Stomach (tissue), 9 donors: ENCODE measurements around the gene ALDH18A1. TPM values are rescaled to one million over a fixed set of nuclear protein-coding genes. Genes with fewer than 3 reads are reported as not detected.

ENCODE experiments used
- DNase-seq, 2 donors: peaks; one replicate each; pipeline versions ENCODE4 v3.0.0 to v3.0.0-alpha.2; 2013 to 2019
- H3K27ac ChIP-seq, 5 donors: fragments of 200-600 bp in 4 of 5; sonication (generic) in 4 of 5; one replicate each; pipeline ENCODE4 v1.5.1; 2013 to 2019; ENCODE audit warnings: mild to moderate bottlenecking in 1 of 5, moderate library complexity in 1 of 5
- H3K27me3 ChIP-seq, 3 donors: fragments of 200-600 bp; sonication (generic); one replicate each; pipeline ENCODE4 v1.5.1; 2017 to 2019; ENCODE audit warnings: mixed run types in 1 of 3
- H3K36me3 ChIP-seq, 4 donors: fragments of 200-600 bp; sonication (generic); 1 replicate in 3 of 4; 2 replicates in 1 of 4; pipeline ENCODE4 v1.5.1; 2016 to 2019
- H3K4me1 ChIP-seq, 4 donors: fragments of 200-600 bp; sonication (generic); one replicate each; pipeline ENCODE4 v1.5.1; 2016 to 2019
- H3K4me3 ChIP-seq, 4 donors: fragments of 200-600 bp; sonication (generic) in 3 of 4; one replicate each; pipeline ENCODE4 v1.5.1; 2016 to 2019; ENCODE audit warnings: mild to moderate bottlenecking in 1 of 4
- H3K9me3 ChIP-seq, 4 donors: fragments of 200-600 bp; sonication (generic); one replicate each; pipeline ENCODE4 v1.5.1; 2016 to 2019
- EP300 ChIP-seq: sonication (generic); formaldehyde crosslinking; IDR thresholded peaks from one replicate; pipeline ENCODE4 v1.6.1; 2017; ENCODE audit warnings: antibody characterized with exemption
- POLR2A ChIP-seq, 4 donors: fragments of 450-650 bp; IDR thresholded peaks; one replicate each; pipeline ENCODE4 v1.6.1; 2016; ENCODE audit warnings: antibody characterized with exemption in 4 of 4, control low read depth in 2 of 4, mild to moderate bottlenecking in 1 of 4, moderate library complexity in 1 of 4
- POLR2AphosphoS5 ChIP-seq, 3 donors: sonication (generic); formaldehyde crosslinking; IDR thresholded peaks; one replicate each; pipeline ENCODE4 v1.6.1; 2016; ENCODE audit warnings: antibody characterized with exemption in 3 of 3
- WGBS, 5 donors: extraction: QIAGEN DNeasy Blood & Tissue Kit in 3 of 5; methylation state at CpG; one replicate each; pipeline versions ENCODE4 v1.1.5 to v1.1.7; 2013 to 2018; 5-methylcytosine and 5-hydroxymethylcytosine counted together
- intact Hi-C: fragments of 100-400 bp; cut with DNase I; formaldehyde crosslinking; loops from one replicate; pipeline ENCODE4 v1.15.1; 2023; ENCODE audit warnings: low total_unique reads
- polyA plus RNA-seq, 3 donors: library from polyadenylated mRNA; stranded (reverse); fragments of 200-250 nt; gene quantifications; one replicate each; pipeline ENCODE4 v1.2.3, GENCODE V29; 2013
- total RNA-seq, 5 donors: library from RNA; depleted of rRNA; stranded (reverse); fragments of >200 nt; gene quantifications; one replicate each; pipeline versions ENCODE4 v1.1.0 to v1.2.3, GENCODE V29; 2014 to 2016
- TF ChIP-seq, protein P1 (sequence below), 7 experiments: fragments of 450-650 bp in 4 of 7; fragments of 200-600 bp in 3 of 7; sonication (generic) in 3 of 7; IDR thresholded peaks; one replicate each; pipeline ENCODE4 v1.5.1; 2016 to 2019; ENCODE audit warnings: antibody characterized with exemption in 7 of 7, control low read depth in 2 of 7, mild to moderate bottlenecking in 1 of 7
- donor health status: healthy with polysubstance abuse.
- donor health status: Bipolar disorder and iron deficiency.
- donor health status: healthy.

ALDH18A1 gene
- total and polyA plus RNA-seq, 8 donors: 11.3 to 87.6 (median 27.5) TPM

DNA sequence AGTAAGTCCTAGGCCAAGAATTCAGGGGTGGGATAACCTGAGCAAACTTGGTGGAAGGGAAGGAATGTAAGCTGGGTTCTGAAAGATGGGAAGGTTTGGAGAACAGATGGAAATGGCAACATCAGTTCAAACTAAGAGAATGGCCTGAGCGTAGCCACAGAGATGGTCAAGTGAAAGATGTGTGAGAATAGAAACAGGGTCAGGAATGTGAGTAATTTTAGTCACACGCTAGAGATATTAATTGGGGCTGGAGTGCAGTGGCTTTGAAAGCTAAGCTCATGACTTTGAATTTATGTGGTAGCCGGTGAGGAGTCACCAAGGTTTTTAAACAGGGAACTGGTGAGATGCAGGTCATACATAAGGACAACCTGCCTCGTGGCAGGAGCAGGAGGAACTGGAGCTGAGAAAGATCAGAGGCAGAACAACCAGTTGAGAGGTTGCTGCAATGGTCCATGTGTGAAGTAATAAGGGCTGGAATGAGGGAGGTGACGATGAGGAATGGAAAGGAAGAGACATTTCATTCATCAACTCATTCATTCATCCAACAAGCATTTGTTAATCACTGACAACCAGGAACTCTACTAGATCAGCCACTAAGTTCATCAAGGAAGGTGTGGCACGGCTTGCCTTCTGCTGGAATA lies 82.4 kb downstream of the ALDH18A1 start:
- Histone ChIP-seq H3K36me3 (no peaks in the 10 kb centered on the region), H3K27me3 (no peaks in the 10 kb centered on the region), H3K27ac (no peak overlapping the region), H3K4me3 (no peak overlapping the region), H3K9me3 (no peaks in the 10 kb centered on the region), H3K4me1 (peaks cover 0 to 5% (median 0%) of the 10 kb centered on the region in 4 donors)
- TF ChIP-seq, protein P1, sequence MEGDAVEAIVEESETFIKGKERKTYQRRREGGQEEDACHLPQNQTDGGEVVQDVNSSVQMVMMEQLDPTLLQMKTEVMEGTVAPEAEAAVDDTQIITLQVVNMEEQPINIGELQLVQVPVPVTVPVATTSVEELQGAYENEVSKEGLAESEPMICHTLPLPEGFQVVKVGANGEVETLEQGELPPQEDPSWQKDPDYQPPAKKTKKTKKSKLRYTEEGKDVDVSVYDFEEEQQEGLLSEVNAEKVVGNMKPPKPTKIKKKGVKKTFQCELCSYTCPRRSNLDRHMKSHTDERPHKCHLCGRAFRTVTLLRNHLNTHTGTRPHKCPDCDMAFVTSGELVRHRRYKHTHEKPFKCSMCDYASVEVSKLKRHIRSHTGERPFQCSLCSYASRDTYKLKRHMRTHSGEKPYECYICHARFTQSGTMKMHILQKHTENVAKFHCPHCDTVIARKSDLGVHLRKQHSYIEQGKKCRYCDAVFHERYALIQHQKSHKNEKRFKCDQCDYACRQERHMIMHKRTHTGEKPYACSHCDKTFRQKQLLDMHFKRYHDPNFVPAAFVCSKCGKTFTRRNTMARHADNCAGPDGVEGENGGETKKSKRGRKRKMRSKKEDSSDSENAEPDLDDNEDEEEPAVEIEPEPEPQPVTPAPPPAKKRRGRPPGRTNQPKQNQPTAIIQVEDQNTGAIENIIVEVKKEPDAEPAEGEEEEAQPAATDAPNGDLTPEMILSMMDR (IDR thresholded peaks at IDR 0.05): no peak
- TF ChIP-seq EP300 (no peak), POLR2A (IDR thresholded peaks at IDR 0.05) (no peak), POLR2AphosphoS5 (IDR thresholded peaks at IDR 0.05) (no peak)
- 83 to 87% (median 86%) methylated on average over 6 of the region's 6 CpGs for WGBS, 5 donors
- intact Hi-C loops: no loop called here
- DNase-seq: no peak

DNA sequence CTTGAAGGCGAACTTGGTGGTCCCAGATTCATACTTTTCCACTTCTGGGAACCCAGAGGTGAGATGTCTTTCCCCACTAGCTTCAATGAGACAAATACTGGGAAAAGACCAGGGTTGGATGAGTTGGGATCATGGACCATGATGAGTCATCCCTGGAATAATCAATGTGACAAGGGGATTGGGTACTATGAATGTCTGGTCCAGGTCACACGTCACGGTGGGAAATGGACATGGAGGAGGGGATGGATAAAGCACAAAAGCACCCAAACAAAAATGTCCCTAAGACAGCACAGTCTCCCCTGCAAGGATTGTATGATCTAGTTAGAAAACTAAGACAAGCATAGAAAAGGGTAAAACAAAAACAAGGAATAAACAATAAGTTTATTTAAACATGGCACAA lies 83.0 kb downstream of the ALDH18A1 start:
- no peak for DNase-seq
- intact Hi-C loops: no loop called here
- 79 to 94% (median 86%) methylated on average over 3 of the region's 3 CpGs for WGBS, 5 donors

DNA sequence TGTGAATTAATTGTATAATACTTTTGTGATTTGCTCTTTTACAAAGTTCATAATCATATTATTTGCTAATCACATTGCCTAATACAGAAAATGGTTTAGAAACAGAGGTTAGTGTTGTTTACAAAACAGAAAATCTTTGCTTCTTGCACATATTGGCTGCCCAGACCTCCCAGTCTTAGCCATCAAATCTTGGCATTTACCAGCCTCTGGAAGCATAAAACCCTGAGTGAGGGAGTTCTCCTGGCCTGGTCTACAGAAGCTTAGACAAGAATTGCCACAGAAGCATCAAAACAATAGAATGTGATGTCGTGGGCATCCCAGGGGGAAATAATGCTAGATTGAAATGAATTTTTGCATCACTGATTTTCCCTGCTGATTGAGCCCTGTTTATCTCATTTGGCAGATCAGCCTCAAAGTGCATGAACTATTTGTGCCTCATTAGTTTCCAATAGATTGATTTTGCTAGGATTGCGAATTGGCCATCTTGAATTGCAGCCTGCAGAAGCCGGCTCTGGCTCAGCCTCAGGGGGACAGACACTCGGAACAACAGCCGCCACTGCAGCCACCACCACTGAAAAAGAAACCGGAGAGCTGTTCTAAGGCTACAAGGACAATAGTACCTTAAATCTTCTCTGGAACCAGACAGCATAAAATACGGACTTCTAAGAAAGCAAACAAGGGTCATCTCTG lies 84.2 kb downstream of the ALDH18A1 start:
- H3K4me3 ChIP-seq: no peak overlapping the region
- H3K36me3 ChIP-seq: no peaks in the 10 kb centered on the region
- peaks cover 4 to 18% (median 9%) of the 10 kb centered on the region in 4 donors for H3K4me1 ChIP-seq
- 74 to 82% (median 77%) methylated on average over 7 of the region's 7 CpGs for WGBS, 5 donors
- TF ChIP-seq EP300 (no peak), POLR2AphosphoS5 (IDR thresholded peaks at IDR 0.05) (no peak)
- H3K27ac ChIP-seq: no peak overlapping the region
- intact Hi-C loops: no loop called here
- DNase-seq: no peak
- H3K27me3 ChIP-seq: no peaks in the 10 kb centered on the region
- no peaks in the 10 kb centered on the region for H3K9me3 ChIP-seq

More for the DNA sequence above, 83.0 kb downstream of the ALDH18A1 start:
- Histone ChIP-seq H3K27me3 (no peaks in the 10 kb centered on the region), H3K4me3 (no peak overlapping the region), H3K4me1 (peaks cover 0 to 7% (median 2%) of the 10 kb centered on the region in 4 donors), H3K9me3 (no peaks in the 10 kb centered on the region), H3K36me3 (no peaks in the 10 kb centered on the region), H3K27ac (no peak overlapping the region)
- TF ChIP-seq POLR2A (IDR thresholded peaks at IDR 0.05): no peak
- TF ChIP-seq, protein P1 (IDR thresholded peaks at IDR 0.05): no peak
- no peak for TF ChIP-seq EP300
- no peak for TF ChIP-seq POLR2AphosphoS5 (IDR thresholded peaks at IDR 0.05)

DNA sequence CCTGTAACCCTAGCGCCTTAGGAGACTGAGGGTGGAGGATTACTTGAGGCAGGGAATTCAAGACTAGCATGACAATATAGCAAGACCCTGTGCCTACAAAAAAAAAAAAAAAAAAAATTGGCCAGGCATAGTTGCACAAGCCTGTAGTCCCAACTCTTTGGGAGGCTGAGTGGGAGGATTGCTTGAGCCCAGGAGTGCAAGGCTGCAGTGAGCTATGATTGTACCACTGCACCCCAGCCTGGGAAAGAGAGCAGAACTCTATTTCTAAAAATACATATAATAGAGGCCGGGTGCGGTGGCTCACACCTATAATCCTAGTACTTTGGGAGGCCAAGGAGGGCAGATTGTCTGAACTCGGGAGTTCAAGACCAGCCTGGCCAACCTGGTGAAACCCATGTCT lies 85.1 kb downstream of the ALDH18A1 start:
- Histone ChIP-seq H3K4me1 (peaks cover 4 to 18% (median 9%) of the 10 kb centered on the region in 4 donors), H3K9me3 (no peaks in the 10 kb centered on the region), H3K36me3 (no peaks in the 10 kb centered on the region), H3K4me3 (no peak overlapping the region), H3K27ac (no peak overlapping the region), H3K27me3 (no peaks in the 10 kb centered on the region)
- TF ChIP-seq EP300 (no peak), POLR2AphosphoS5 (IDR thresholded peaks at IDR 0.05) (no peak), POLR2A (IDR thresholded peaks at IDR 0.05) (no peak)
- TF ChIP-seq, protein P1 (IDR thresholded peaks at IDR 0.05): no peak
- no peak for DNase-seq
- 91 to 96% (median 93%) methylated on average over 4 of the region's 4 CpGs for WGBS, 5 donors
- intact Hi-C loops: no loop called here

DNA sequence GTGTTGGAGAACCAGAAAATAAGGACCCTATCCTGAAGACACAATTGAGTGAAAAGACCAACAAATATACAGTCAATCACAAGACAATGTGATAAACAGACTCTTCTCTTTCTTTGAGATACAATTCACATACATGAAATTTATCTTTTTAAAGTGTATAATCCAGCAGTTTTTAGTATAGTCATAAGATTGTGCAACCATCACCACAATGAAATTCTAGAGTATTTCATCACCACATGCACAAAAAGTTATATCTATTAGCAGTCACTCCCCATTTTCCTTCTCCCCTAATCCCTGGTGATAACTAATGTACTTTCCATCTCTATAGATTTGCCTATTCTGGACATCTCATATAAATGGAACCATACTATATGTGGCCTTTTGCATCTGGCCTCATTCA lies 87.1 kb downstream of the ALDH18A1 start:
- no peak for DNase-seq
- H3K4me3 ChIP-seq: no peak overlapping the region
- TF ChIP-seq POLR2AphosphoS5 (IDR thresholded peaks at IDR 0.05): no peak
- no peak for TF ChIP-seq POLR2A (IDR thresholded peaks at IDR 0.05)
- no peak for TF ChIP-seq EP300
- TF ChIP-seq, protein P1 (IDR thresholded peaks at IDR 0.05): no peak
- no peak overlapping the region for H3K27ac ChIP-seq
- intact Hi-C loops: no loop called here
- H3K4me1 ChIP-seq: peaks cover 4 to 18% (median 12%) of the 10 kb centered on the region in 4 donors
- no peaks in the 10 kb centered on the region for H3K27me3 ChIP-seq
- H3K9me3 ChIP-seq: no peaks in the 10 kb centered on the region
- H3K36me3 ChIP-seq: no peaks in the 10 kb centered on the region
